COLO668 (cell line): ENCODE results near the gene PNMA8C.
"Not testable (repeated sequence)": the region's sequence is repeated elsewhere in the genome, so short reads cannot be mapped to it uniquely, and the experiment has no call there.

Experiments used
- DNase-seq: peaks from one replicate; lab custom pipeline; 2025; ENCODE audit not compliant: unreplicated experiment; lab: John Stamatoyannopoulos, UW

Gene PNMA8C

DNA sequence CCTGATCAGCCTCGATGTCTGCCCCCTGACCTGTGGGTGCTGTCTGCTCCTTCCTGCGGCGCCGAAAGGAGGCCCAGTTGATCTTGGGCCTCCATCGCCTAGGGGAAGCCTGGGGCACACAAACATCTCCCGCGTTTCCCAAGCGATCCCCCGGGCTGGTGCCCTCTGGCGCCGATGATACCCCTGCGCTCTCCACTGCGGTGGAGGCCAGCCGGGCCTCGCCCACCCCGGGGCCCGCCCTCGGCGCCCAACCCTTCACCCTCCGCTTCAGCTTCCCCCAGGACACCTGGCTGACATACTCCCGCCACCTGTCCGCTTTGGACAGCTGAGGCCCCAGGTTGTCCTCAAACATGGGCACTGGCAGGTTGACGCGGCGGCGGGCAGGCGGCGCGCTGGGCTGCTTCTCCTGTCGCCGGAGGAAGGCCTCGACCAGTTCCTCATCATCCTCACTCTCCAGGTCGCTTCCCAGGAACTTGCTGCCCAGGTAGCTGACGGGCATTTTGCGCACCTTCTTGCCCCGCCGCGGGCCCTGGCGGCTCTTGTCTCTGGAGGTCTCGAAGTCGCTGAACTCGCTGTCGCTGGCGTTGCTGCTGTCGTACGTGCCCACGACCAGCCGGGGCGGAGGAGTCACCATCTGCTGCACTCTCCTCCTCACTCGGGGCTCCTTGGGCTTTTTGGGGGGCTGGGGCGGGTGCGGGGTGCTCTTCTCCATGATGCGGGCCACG is 16.6 kb downstream of the PNMA8C start:
- peak; percentile 46 for DNase-seq

DNA sequence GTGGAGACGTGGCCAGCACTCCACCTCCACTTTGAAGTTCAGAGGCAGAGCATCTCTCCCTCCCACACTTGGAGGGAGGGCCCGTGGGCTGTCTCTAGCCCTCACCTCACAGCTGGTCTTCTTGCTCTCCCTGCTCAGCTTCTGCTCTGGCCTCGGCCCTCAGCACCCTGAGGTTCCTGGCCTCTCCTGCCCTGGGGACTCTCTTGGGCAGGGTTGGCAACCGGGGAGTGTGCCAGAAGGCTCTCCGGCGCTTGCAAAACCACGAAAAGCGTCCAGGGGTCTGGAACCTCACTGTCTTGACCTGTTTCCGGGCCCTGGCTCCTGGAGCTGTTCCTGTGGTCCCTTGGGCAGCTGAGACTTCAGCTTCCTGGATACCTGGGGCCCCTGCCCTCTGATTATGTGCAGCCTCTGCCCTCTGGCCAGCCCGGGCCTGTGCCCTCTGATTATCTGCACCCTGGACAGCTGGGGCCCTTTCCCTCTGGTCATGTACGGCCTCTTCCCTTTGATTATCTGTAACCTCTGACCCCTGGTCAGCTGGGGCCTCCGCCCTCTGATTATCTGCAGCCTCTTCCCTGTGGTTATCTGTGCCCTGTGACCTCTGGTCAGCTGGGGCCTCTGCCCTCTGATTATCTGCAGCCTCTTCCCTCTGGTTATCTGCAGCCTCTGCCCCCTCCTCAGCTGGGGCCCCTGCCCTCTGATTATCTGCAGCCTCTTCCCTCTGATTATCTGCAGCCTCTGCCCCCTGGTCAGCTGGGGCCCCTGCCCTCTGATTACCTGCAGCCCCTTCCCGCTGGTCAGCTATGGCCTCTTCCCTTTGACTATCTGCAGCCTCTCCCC is 17.4 kb downstream of the PNMA8C start:
- DNase-seq: no peak

GRCh38 chr19:46410205-46411087 is 18.3 kb downstream of the PNMA8C start:
- DNase-seq: no peak

- no peak for DNase-seq
Measured at GRCh38 chr19:46409191-46409590, 19.5 kb downstream of the PNMA8C start.

DNA sequence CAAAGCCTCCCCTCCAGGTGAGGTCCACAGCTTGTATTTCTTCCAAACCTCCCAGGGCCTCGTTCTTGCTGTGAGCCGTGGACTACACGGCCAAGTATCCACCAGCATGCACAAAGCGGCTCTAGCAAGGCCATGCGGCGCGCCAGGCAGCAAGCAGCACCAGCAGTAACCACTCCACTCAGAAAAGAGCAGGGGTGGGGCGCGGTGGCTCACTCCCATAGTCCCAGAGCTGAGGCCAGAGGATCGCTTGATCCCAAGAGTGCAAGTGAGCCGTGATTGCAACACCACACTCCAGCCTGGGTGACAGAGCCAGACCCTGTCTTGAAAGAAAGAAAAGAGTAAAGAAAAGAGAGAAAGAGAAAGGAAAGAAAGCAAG is 20.1 kb downstream of the PNMA8C start:
- DNase-seq: no peak

- DNase-seq: no peak
Measured at GRCh38 chr19:46407856-46408663, 20.7 kb downstream of the PNMA8C start.

DNA sequence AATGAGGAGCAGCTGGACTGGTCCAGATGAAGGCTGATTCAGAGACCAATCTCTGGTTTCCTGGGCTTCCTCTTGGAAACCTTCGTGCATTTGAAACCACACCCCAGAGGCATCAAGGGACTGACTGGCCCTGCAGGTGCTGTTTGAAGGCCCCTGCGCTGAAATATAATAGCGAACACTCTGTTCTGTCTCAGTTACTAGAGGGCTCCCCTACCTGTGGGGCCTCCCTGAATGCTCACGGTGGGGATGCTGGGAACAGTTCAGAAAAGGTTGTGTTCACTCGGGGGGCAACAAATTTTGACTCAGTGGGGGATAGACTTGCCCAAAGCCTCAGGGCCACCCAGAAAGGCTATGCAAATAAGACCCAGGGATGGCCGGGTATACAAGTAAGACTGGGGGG is 21.8 kb downstream of the PNMA8C start:
- DNase-seq: peak; percentile 55

- DNase-seq: peak; percentile 37
Measured at GRCh38 chr19:46404753-46405468, 23.8 kb downstream of the PNMA8C start.

DNA sequence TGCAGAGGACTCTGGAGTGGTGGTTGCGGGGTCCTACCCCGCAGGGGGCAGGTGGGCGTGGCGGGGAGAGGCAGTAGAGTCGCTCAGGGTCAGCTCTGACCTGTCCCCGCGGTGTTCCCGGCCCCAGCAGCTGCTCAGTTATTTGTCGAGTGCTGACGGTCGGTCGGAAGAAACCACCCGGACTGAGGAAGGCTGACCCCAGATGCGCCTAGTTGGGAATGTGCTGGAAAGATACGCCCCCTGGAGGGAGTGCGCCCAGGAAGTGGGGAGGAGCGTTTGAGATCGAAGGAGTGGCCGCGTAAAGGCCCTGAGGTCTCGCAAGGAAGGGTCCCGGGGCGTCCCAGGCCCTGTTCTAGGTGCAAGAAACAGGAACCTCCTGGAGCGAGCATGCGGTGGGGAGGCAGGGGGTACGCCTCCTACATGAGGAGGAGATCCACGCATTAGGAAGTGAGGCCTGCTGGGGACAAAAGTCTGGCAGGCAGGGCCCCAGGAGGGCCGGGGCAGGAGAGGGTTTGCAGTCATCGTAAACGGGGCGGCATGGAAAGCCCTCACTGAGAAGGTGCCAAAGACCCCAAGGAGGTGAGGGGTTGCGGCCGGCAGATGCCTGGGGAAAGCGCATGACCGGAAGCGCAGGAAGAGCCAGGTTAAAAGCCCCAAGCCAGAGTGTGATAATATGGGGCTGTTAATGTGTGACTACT is 24.5 kb downstream of the PNMA8C start:
- DNase-seq: peak; percentile 42

- DNase-seq: no peak
Measured at GRCh38 chr19:46402725-46403124, 26.0 kb downstream of the PNMA8C start.

DNA sequence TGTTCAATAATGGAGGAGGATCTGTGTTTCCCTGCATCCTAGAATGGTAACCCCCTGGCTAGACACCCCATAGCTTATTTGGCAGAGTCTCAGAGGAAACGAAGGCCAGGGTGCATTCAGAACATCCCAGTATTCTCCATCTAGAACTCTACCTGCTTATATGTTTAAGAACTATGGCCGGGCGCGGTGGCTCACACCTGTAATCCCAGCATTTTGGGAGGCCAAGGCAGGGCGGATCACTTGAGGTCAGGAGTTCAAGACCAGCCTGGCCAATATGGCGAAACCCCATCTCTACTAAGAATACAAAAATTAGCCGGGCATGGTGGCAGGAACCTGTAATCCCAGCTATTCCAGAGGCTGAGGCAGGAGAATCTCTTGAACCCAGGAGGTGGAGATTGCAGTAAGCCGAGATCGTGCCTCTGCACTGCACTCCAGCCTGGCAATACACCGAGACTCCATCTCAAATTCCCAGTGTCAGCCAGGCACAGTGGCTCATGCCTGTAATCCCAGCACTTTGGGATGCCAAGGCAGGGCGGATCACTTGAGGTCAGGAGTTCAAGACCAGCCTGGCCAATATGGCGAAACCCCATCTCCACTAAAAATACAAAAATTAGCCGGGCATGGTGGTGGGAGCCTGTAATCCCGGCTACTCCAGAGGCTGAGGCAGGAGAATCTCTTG is 30.8 kb downstream of the PNMA8C start:
- DNase-seq: not testable (repeated sequence)

- no peak for DNase-seq
Measured at GRCh38 chr19:46394402-46394797, 34.3 kb downstream of the PNMA8C start.

GRCh38 chr19:46393456-46394401 is 35.0 kb downstream of the PNMA8C start:
- no peak for DNase-seq

DNA sequence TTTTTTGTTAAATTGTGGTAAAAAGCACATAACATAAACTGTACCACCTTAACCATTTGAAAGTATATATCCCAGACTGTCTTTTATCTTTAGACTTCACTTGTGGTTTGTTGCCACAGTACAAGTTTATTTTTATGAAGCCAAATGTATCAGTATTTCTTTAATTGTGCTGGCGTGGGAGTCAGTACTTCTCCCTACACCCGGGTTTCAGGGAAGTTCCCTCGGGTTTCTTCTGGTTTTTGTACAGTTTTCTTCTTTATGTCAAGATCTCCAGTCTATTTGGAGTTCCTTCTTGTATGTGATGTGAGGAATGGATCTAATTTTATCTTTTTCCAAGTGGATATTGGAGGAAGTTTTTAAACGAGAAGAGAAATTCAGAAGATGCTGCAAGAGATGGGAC is 35.9 kb downstream of the PNMA8C start:
- DNase-seq: no peak

- no peak for DNase-seq
Measured at GRCh38 chr19:46392252-46392801, 36.4 kb downstream of the PNMA8C start.

DNA sequence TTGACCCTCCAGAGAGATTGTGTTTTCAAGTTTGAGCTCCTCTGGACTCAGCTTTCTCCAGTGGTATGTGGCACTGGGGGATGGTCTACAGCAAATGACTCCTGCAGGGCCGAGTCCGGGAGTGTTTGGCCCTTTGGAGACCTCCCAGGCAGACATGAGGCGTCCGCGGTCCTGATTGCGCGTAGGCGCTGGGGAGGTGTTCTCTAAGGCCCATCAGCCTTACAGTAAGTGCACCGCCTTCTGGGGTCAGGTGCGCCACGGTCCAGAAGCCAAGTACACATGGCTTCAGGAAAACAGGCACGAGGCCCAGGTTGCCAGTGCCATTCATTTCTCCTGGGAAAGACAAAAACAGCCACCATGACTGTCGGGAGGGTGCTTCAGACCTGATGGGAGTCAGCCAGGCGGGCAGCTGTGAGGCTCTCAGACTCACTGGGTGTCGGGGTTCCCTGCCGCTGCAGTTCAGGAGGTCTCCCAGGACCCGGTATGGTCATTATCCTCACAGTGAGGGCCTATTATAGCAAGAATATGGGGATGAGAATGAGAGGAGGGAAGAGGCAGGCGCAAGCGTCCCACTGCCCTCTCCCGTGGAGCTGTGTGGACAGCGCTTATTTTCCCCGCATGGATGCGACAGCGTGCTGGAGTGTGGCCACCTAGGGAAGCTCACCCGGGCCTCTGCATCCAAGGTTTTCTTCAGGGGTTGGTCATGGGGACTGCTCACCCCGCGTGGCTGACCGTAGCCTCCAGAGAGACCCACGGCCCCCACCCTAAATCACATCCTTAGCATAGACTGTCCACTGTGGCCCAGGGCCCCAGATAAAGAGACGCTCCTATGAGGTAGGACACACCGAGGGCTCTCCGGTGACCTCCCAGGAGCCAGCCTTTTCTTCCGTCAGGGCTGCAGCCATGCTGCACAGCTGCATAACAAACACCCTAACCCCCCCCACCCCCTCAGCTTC is 37.2 kb downstream of the PNMA8C start:
- no peak for DNase-seq
